Progenitor cell of endocrine pancreas (in vitro differentiated cells): ENCODE measurements around the gene RPS8. TPM values are rescaled to one million over a fixed set of nuclear protein-coding genes. Genes with fewer than 3 reads are reported as not detected.

Experiments used
- DNase-seq: peaks from one replicate; pipeline ENCODE4 v3.0.0; 2021; ENCODE audit warnings: low spot score; ENCODE audit not compliant: unreplicated experiment
- H3K27ac Mint-ChIP-seq: 2 replicates; pipeline ENCODE4 v1.8.0; 2021; ENCODE audit warnings: mild to moderate bottlenecking, moderate library complexity, mixed read lengths
- H3K27me3 Mint-ChIP-seq: 2 replicates; pipeline ENCODE4 v1.8.0; 2021; ENCODE audit warnings: mixed read lengths
- H3K36me3 Mint-ChIP-seq: 2 replicates; pipeline ENCODE4 v1.8.0; 2022; ENCODE audit warnings: mixed read lengths; ENCODE audit not compliant: insufficient read depth
- H3K4me1 Mint-ChIP-seq: 2 replicates; pipeline ENCODE4 v1.8.0; 2021; ENCODE audit warnings: low read depth, mixed read lengths
- H3K4me3 Mint-ChIP-seq: 2 replicates; pipeline ENCODE4 v1.8.0; 2021; ENCODE audit warnings: low read depth, mild to moderate bottlenecking, moderate library complexity, mixed read lengths
- H3K9me3 Mint-ChIP-seq: 2 replicates; pipeline ENCODE4 v1.8.0; 2021; ENCODE audit warnings: low read depth, mixed read lengths
- CTCF ChIP-seq: fragments of 200-600 bp; sonication (generic); IDR thresholded peaks from one replicate; pipeline ENCODE4 v1.5.0; 2021; ENCODE audit warnings: antibody characterized with exemption, mild to moderate bottlenecking; ENCODE audit not compliant: unreplicated experiment
- total RNA-seq: library from RNA; stranded (reverse); gene quantifications from 2 replicates; pipeline ENCODE4 v1.2.1, GENCODE V29; 2021

RPS8 gene
- total RNA-seq, 1 donor from 2014 or later: 1,808 TPM

DNA sequence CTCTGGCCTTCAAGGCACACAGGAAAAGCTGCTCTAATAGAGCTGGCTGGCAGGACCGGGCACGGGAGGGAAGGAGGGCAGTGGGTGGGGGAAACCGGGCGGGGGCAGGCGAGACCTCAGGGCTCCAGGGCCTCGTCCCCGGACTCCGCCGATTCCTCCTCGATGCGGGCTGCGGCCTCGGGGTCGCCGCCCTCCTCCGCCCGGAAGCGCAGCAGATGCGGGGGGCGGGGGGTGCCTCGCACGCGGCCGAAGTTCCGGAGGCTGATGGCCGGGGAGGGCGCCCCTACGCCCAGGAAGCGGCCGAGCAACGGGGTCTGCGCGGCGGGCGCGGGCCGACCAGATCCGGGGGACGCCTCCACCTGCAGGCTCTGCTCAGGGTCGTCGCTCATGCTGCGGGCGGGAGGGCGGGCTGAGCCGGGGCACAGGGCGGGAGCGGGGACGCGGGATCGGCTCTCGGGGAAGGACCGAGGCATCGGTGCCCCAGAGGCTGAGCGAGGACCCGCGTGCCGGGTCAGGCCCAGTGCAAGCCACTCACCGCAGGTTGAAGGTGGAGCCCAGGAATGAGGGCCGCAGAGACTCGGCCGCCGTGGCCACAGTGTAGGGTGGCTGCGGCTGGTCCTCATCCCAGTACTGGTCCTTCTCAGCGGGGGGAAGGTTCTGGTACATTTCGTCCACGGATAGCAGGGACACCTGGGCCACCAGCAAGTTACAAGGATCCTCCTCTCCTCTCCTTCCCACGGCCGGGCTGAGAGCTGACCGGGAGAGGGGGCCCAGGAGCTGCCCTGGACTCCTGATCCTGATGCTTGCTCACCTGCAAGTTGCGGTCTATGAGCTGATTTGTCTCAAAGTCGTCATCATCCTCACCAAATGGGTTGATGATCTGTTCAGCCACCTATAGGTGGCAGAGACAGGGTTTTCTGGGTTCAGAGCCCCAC is 9.0 kb downstream of the RPS8 start:
- TF ChIP-seq CTCF: peak; percentile 21
- H3K4me1 Mint-ChIP-seq: peaks cover 16% of the 10 kb centered on the region
- peak; percentile 36 for DNase-seq
- peak overlapping the region; percentile 70 for H3K4me3 Mint-ChIP-seq
- no peaks in the 10 kb centered on the region for H3K9me3 Mint-ChIP-seq
- peaks cover 10% of the 10 kb centered on the region for H3K36me3 Mint-ChIP-seq
- H3K27me3 Mint-ChIP-seq: peaks cover 4% of the 10 kb centered on the region
- peak overlapping the region; percentile 80 for H3K27ac Mint-ChIP-seq

DNA sequence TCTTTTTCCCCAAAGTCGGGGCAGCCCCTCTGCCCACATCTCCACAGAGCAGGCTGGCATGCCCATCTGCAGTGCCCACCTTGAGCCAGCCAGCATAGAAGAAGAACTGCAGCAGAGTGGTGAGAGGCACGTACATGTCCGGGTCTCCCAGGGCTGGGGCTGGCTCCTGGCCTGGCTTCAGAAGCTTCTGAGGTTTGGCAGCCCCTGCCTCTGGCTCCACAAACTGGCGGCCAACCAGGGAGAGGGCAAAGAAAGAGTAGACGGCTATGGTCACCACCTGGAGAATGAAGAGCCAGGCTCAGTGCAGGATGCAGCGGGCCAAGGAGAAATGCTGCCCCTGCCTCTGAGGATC is 9.7 kb downstream of the RPS8 start:
- DNase-seq: no peak
- peak overlapping the region; percentile 45 for H3K27ac Mint-ChIP-seq
- peaks cover 16% of the 10 kb centered on the region for H3K4me1 Mint-ChIP-seq
- no peaks in the 10 kb centered on the region for H3K9me3 Mint-ChIP-seq
- peaks cover 10% of the 10 kb centered on the region for H3K36me3 Mint-ChIP-seq
- no peak for TF ChIP-seq CTCF
- peaks cover 4% of the 10 kb centered on the region for H3K27me3 Mint-ChIP-seq
- peak overlapping the region; percentile 63 for H3K4me3 Mint-ChIP-seq

- Mint-ChIP-seq H3K9me3 (no peaks in the 10 kb centered on the region), H3K4me3 (peak overlapping the region; percentile 63), H3K36me3 (peaks cover 6% of the 10 kb centered on the region), H3K27me3 (peaks cover 4% of the 10 kb centered on the region), H3K27ac (no peak overlapping the region), H3K4me1 (peaks cover 16% of the 10 kb centered on the region)
- no peak for TF ChIP-seq CTCF
- DNase-seq: no peak
Observed at GRCh38 chr1:44785501-44786137, 10.3 kb downstream of the RPS8 start.

DNA sequence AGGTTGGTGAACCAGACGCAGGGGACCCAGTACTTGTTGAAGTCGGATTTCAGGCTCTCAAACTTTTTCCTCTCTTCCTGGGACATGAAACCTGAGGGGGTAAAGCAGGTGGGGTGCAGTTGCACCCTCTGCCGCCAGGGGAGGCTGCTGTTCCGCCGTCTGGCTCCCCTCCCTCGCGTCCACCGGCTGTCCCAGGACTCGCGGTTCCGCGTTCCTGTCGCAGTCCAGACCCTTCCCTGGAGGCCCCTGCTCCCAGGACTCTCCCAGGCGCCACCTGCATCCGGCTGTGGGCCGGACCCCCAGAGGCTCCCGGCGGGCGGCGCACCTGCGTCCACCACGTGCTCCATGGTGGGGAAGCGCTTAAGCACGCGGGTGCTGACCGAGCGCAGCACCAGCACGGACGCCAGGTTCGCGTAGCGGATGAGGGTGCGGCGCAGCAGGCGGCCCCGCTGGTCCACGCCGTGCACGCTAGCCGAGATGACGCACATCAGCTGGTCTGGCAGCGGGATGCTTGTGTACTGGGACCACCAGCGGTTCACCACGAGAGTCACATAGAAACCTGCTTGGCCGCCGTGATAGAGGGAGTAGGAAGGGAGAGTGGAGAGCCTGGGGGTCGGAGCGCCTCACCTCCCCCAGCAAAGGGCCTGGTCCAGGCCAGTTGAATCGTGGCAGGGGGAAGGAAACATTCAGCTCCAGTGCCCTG is 10.9 kb downstream of the RPS8 start:
- no peaks in the 10 kb centered on the region for H3K9me3 Mint-ChIP-seq
- TF ChIP-seq CTCF: peak; percentile 98
- H3K4me3 Mint-ChIP-seq: peak overlapping the region; percentile 62
- peaks cover 18% of the 10 kb centered on the region for H3K4me1 Mint-ChIP-seq
- H3K27ac Mint-ChIP-seq: peak overlapping the region; percentile 94
- H3K36me3 Mint-ChIP-seq: peaks cover 4% of the 10 kb centered on the region
- peak; percentile 82 for DNase-seq
- peaks cover 4% of the 10 kb centered on the region for H3K27me3 Mint-ChIP-seq

DNA sequence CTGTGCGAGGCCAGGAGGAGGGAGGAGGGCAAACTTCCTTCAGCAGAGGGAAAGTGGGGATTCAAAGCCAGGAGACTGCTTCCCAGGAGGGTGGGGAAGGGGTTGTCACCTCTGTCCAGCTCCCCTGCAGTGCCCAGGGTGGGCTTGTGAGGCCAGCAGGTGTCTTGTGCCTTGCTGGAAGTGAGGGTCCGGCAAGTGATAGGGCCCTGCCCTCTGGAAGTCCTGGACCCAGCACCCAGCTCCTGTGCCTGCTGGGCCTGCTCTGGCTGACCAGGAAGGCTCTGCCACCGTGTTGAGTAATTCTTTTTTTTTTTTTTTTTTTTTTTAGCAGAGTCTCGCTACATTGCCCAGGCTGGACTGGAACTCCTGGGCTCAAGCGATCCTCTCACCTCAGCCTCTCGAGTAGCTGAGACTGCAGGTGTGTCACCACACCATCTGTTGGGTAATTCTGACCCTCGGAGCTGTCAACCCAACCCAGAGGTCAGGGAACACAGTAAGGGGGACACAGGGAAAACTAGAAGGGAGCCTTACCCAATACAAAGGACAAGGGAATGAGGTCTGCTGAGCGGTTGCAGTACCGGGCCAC is 11.6 kb downstream of the RPS8 start:
- TF ChIP-seq CTCF: no peak
- H3K36me3 Mint-ChIP-seq: no peaks in the 10 kb centered on the region
- peak overlapping the region; percentile 62 for H3K4me3 Mint-ChIP-seq
- H3K9me3 Mint-ChIP-seq: no peaks in the 10 kb centered on the region
- peak overlapping the region; percentile 94 for H3K27ac Mint-ChIP-seq
- no peak for DNase-seq
- H3K27me3 Mint-ChIP-seq: peaks cover 4% of the 10 kb centered on the region
- peaks cover 22% of the 10 kb centered on the region for H3K4me1 Mint-ChIP-seq
